GM12878 (cell line): ENCODE measurements around the gene ATP6V0A4. TPM values are rescaled to one million over a fixed set of nuclear protein-coding genes. Genes with fewer than 3 reads are reported as not detected.

Source experiments
- ATF7 ChIP-seq: fragments of 450-650 bp; IDR thresholded peaks from 2 replicates; pipeline ENCODE4 v1.6.1; 2016; ENCODE audit warnings: low read depth, mild to moderate bottlenecking
- BRCA1 ChIP-seq: IDR thresholded peaks from 2 replicates; pipeline ENCODE4 v1.6.1; 2011; ENCODE audit warnings: low read depth, low read length, improper control_type of control experiment
- CEBPZ ChIP-seq: fragments of 150-350 bp; IDR thresholded peaks from 2 replicates; pipeline ENCODE4 v1.6.1; 2016; ENCODE audit warnings: low read depth, low read length
- ETV6 ChIP-seq, 2 experiments: fragments of 450-650 bp in 1 of 2; IDR thresholded peaks in 1 of 2; conservative IDR thresholded peaks in 1 of 2; 2 replicates each; pipeline ENCODE4 v1.6.1; 2014; ENCODE audit warnings: antibody characterized with exemption in 1 of 2, borderline replicate concordance in 1 of 2, low read depth in 1 of 2, mild to moderate bottlenecking in 1 of 2, moderate library complexity in 1 of 2
- HDAC6 ChIP-seq: fragments of 200-600 bp; sonication (generic); IDR thresholded peaks from one replicate; pipeline ENCODE4 v1.8.0; 2017; ENCODE audit warnings: antibody characterized with exemption; ENCODE audit not compliant: unreplicated experiment
- LARP7 ChIP-seq: fragments of 450-650 bp; IDR thresholded peaks from 2 replicates; pipeline ENCODE4 v1.6.1; 2017; ENCODE audit warnings: mild to moderate bottlenecking
- SIX5 ChIP-seq: IDR thresholded peaks from 2 replicates; pipeline ENCODE4 v1.6.1; 2011; ENCODE audit warnings: mild to moderate bottlenecking, low read depth, low read length, moderate library complexity; ENCODE audit not compliant: severe bottlenecking
- TCF12 ChIP-seq: IDR thresholded peaks from 2 replicates; pipeline ENCODE4 v1.6.1; 2011; ENCODE audit warnings: low read depth, mild to moderate bottlenecking, low read length
- WRNIP1 ChIP-seq: IDR thresholded peaks from 2 replicates; pipeline ENCODE4 v1.6.1; 2011; ENCODE audit warnings: low read depth, low read length, improper control_type of control experiment, borderline replicate concordance
- ZBTB33 ChIP-seq: fragments of 450-650 bp; IDR thresholded peaks from 2 replicates; pipeline ENCODE4 v1.6.1; 2017; ENCODE audit warnings: mild to moderate bottlenecking
- polyA plus RNA-seq, 11 experiments: library from polyadenylated mRNA; depleted of rRNA in 4 of 11; unstranded in 6 of 11; stranded (reverse) in 5 of 11; fragments of >200 nt; fragmentation: Nextera tagmentation in 4 of 11; fragmentation: Illumina TruSeq in 1 of 11; extraction: Ambion mirVana in 4 of 11; extraction: Trizol in 1 of 11; gene quantifications; 1 replicate in 1 of 11; 2 replicates in 10 of 11; pipeline versions ENCODE4 v1.2.1 to v1.2.3, GENCODE V29; 2011 to 2016; ENCODE audit warnings: inconsistent platforms in 2 of 11, missing spikeins in 2 of 11, low read depth in 1 of 11
- total RNA-seq, 4 experiments: library from RNA; depleted of rRNA in 3 of 4; stranded (reverse); fragments of >200 nt in 3 of 4; fragmentation: Illumina TruSeq in 1 of 4; extraction: Trizol in 1 of 4; gene quantifications; 2 replicates each; pipeline versions ENCODE4 v1.2.1 to v1.2.3, GENCODE V29; 2013 to 2021

Gene ATP6V0A4
- total and polyA plus RNA-seq, 10 of the 15 experiments (the other 5 are each of a cell fraction or from before 2014, with no cell fraction given), result not detected

- TF ChIP-seq BRCA1, result no peak
- no peak for TF ChIP-seq ATF7
- no peak for TF ChIP-seq ZBTB33
- TF ChIP-seq HDAC6, result no peak
- no peak for TF ChIP-seq TCF12
- no peak for TF ChIP-seq SIX5
- TF ChIP-seq LARP7, result no peak
- no peak for TF ChIP-seq ETV6 (conservative IDR thresholded peaks at IDR 0.05 in 1 of 2, IDR thresholded peaks at IDR 0.05 in 1 of 2; ENCODE audit: borderline replicate concordance in 1 of 2, low read depth in 1 of 2)
- TF ChIP-seq CEBPZ, result no peak
- TF ChIP-seq WRNIP1, result no peak
- TF ChIP-seq, all 136 proteins: peak for 0
Observed at GRCh38 chr7:138835087-138835486, 37.1 kb upstream of the ATP6V0A4 start (continued).
